GM21737 (cell line): ENCODE data around the gene PRKCE.

Source experiments
- ATAC-seq: cut with Tn5 transposase; IDR thresholded peaks from one replicate; pipeline ENCODE4 v1.9.1; 2021; ENCODE audit warnings: mild to moderate bottlenecking, moderate library complexity; ENCODE audit not compliant: unreplicated experiment

Gene PRKCE

GRCh38 chr2:45631319-45631718, 20.2 kb upstream of the PRKCE start:
- ATAC-seq, result no peak

- no peak for ATAC-seq
Measured at GRCh38 chr2:45631955-45632354, 19.5 kb upstream of the PRKCE start.

GRCh38 chr2:45634223-45634622, 17.3 kb upstream of the PRKCE start:
- no peak for ATAC-seq

GRCh38 chr2:45636008-45636407, 15.5 kb upstream of the PRKCE start:
- ATAC-seq, result no peak

- no peak for ATAC-seq
Measured at GRCh38 chr2:45637440-45637839, 14.0 kb upstream of the PRKCE start.

GRCh38 chr2:45640576-45640975, 10.9 kb upstream of the PRKCE start:
- ATAC-seq, result no peak

- ATAC-seq, result no peak
Measured at GRCh38 chr2:45643095-45643494, 8.4 kb upstream of the PRKCE start.

GRCh38 chr2:45643543-45644542, 7.6 kb upstream of the PRKCE start:
- ATAC-seq, result peak; percentile 76

- ATAC-seq, result no peak
Measured at GRCh38 chr2:45646289-45646688, 5.2 kb upstream of the PRKCE start.

- ATAC-seq, result no peak
Measured at GRCh38 chr2:45647356-45647755, 4.1 kb upstream of the PRKCE start.

- no peak for ATAC-seq
Measured at GRCh38 chr2:45647986-45648520, 3.4 kb upstream of the PRKCE start.

- ATAC-seq, result no peak
Measured at GRCh38 chr2:45648636-45649035, 2.8 kb upstream of the PRKCE start.

GRCh38 chr2:45649462-45649857, 2.0 kb upstream of the PRKCE start:
- no peak for ATAC-seq

- ATAC-seq, result peak; percentile 29
Measured at GRCh38 chr2:45649858-45650811, 1.3 kb upstream of the PRKCE start.

- ATAC-seq, result peak; percentile 72
Measured at GRCh38 chr2:45650851-45651414, 542 bp upstream of the PRKCE start.

GRCh38 chr2:45652090-45653031, 886 bp downstream of the PRKCE start:
- no peak for ATAC-seq

GRCh38 chr2:45653122-45653913, 1.8 kb downstream of the PRKCE start:
- no peak for ATAC-seq

- no peak for ATAC-seq
Measured at GRCh38 chr2:45654250-45654649, 2.8 kb downstream of the PRKCE start.

GRCh38 chr2:45661828-45662227, 10.4 kb downstream of the PRKCE start:
- ATAC-seq, result no peak
